GM21447 (cell line): ENCODE data around the gene IPPK.

ENCODE experiments used
- ATAC-seq: cut with Tn5 transposase; IDR thresholded peaks from one replicate; pipeline ENCODE4 v1.9.1; 2021; ENCODE audit not compliant: unreplicated experiment

The IPPK gene, protein sequence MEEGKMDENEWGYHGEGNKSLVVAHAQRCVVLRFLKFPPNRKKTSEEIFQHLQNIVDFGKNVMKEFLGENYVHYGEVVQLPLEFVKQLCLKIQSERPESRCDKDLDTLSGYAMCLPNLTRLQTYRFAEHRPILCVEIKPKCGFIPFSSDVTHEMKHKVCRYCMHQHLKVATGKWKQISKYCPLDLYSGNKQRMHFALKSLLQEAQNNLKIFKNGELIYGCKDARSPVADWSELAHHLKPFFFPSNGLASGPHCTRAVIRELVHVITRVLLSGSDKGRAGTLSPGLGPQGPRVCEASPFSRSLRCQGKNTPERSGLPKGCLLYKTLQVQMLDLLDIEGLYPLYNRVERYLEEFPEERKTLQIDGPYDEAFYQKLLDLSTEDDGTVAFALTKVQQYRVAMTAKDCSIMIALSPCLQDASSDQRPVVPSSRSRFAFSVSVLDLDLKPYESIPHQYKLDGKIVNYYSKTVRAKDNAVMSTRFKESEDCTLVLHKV

GRCh38 chr9:92669890-92670708, at the start of gene IPPK:
IPPK (minus strand) TSS chr9:92670131; CDS start chr9:92669988, 143 bp downstream.
- ATAC-seq, result peak; percentile 93

- ATAC-seq, result no peak
Observed at GRCh38 chr9:92719028-92719647, 49.2 kb upstream of the IPPK start.

DNA sequence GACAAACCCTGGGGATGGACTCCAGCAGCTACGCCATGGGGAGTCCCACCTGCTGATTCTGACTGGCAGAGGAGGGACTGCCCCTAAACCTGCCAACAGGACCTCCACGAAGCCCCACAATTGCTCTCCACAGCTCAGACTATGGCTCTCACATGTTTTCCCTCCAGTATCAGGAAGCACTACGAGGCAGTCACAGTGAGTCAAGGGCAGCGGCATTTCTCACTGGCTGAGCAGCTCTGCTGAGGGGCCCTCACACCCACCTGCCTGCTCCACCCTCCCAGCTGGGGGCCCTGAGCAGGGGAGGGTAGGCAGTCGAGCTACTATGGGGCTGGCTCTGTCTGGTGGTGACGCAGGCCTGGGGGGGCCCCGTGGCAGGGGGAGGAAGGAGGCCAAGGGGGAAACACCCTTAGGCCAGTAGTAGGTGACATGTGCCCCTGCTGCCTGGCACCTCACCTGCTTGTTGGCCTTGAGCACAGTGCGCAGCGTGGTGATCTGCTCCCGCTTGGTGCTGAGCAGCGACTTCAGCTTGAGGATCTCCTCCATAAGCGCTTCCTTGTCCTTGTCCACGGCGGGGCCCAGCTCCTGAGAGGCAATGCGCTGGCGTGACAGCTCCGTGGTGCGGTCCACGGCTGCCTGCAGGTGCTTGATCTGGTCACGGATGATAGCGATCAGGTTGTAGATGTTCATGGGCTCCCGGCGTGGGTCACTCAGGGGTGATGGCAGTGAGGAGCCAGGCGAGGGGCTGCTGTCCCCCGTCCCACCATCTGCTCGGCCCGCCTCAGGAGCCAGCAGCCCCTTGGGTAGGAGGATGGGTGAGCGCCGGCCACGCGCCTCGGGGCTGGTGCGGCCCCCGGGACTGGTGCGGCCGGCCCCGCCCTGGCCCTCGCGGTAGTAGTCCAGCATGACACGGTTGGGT, 48.4 kb upstream of the IPPK start:
- ATAC-seq, result no peak

DNA sequence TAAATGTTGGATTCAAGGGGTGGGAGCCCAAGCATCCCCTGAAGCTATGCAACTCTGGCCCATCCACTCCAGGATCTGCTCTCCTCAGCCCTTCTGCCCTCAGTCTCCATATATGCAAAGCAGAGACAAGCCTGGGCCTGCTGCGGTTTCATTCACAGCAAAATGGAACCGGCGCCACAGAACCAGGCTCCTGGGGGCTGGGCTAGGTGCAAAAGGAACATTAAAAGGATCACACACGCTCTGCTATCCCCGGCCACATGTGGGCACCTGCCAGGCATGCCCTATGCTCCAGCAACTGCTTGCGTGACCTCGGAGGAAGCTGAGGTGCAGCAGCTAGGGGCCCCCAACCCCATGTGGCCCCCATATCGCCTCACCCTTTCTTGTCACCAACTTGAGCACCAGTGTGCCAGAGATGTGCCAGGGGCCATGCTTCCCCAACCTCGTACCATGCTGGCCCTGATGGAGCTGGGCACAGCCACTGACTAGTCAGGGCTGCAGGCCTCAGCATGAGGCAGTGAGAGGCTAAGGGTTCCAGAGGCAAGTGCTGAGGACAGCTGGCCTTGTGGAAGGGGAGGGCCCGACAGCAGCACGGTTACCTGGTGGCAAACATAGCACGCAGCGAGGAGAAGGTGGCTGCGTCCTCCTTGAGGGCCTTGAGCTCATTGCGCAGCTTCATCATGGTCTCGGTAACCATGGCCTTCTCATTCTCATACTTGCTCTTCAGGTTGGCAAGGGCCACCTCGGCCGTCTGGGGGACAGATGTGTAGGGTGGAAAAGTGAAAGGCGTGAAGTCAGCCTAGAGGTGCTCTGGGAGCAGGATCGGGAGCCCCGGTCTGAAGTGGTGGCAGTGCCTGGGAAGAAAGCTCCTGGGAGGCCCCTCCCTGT, 47.5 kb upstream of the IPPK start:
- ATAC-seq, result no peak

GRCh38 chr9:92716557-92716956, 46.6 kb upstream of the IPPK start:
- no peak for ATAC-seq

- no peak for ATAC-seq
Observed at GRCh38 chr9:92715488-92716231, 45.7 kb upstream of the IPPK start.

DNA sequence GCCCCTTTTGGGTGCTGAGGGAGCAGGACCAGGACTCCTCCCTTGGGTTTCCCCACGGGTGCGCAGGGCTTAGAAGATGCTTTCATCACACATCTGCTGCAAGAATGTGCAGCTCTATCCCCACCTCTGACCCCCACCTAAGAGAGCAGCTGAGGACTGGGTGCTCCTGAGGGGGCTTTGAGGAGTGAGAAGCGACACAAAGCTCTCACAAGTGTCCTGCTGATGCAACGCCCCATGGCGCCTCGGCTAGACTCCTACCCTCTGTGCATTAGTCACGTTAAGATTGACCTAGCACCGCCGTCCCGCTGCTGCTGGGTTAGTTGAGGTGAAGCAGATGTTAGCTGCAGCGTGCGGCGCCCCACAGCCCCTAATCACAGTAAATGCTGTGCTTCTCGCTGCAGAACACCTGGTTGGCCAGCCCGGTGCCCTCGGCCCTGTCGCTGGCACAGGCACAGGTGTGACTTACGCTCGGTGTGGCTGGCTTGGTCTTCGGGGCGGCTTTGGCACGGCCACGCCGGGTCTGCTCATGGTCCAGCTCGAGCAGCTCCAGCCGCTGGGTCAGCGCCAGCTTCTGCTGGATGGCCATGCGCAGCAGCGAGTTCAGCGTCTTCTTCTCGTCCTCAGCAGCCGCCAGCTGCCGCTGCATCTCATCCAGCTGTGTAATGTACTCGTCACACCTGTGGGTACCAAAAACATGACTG, 45.0 kb upstream of the IPPK start:
- ATAC-seq, result no peak

DNA sequence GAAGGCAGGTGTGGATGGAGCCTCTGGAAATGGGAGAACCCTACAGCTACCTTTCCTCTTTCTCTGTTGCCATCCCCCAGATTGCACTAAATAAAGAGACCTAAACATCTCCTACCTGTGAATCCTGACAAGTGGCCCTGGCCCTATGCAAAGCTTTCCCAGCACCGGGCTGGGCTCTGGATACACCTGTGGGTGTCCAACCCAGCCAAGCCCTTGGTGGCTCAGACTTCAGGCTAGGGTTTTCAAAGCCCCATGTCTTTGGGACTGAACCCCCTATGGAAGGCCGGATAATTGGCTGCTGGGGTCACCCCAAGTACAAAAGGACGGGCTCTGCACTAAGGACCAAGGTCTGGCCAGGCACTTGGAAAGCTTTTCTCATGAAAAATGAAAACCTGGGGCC, 44.1 kb upstream of the IPPK start:
- no peak for ATAC-seq

DNA sequence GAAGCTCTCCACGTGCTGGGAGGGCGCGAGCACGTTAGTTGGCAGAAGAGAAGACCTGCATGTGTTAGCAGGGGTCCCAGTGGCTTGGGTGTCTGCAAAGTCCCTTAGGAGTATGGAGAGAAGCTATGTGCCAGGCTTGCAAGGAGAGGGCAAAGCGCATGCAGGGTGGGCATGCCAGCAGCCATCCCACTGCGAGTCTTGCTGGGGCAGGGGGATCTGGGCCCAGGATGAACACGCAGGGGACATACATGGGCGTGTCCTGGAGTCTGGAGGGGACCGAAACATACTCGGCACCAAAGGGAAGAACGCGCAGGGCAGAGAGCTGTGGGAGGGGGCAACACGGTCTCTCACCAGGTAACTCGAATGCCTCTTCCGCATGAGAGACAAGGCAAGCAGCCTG, 43.6 kb upstream of the IPPK start:
- ATAC-seq, result no peak

DNA sequence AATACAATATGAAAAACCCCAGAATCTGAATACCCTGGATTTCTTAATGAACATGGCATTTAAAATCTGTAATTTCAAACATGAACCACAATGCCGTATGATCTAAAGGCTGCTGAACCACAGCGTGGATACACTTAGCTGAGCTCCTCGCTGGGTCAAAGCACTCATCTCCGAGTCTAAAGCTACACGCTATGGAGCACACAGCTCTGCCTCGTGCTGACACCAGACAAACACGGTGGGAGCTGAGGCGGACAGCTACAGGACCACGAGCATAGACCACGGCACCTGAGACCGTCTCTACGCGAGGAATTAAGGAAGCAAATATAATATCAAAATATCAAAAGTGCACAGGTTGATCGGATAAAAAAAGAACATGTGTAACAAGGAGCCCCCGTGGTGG, 42.8 kb upstream of the IPPK start:
- ATAC-seq, result no peak

- ATAC-seq, result no peak
Observed at GRCh38 chr9:92711844-92712243, 41.9 kb upstream of the IPPK start.

- ATAC-seq, result no peak
Observed at GRCh38 chr9:92711146-92711545, 41.2 kb upstream of the IPPK start.

- no peak for ATAC-seq
Observed at GRCh38 chr9:92710368-92710767, 40.4 kb upstream of the IPPK start.

GRCh38 chr9:92709954-92710353, 40.0 kb upstream of the IPPK start:
- ATAC-seq, result no peak

DNA sequence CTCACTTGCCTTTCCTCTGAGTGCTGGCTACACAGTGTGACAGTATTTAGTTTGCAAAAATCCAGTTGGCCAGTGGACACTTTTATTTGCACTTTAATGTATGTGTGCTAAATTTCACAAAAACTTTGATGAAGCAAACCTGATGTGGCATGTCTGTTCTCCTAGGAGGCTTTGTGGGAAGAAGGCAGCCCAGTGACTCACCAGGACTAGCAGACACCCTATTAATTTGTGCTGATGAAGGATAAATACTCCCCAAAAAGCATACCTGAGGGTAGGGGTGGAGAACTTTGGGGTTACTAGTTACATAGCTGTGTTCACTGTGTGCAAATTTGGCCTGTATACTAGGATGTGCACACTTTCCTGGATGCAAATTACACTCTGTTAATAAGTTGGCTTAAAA, 39.3 kb upstream of the IPPK start:
- ATAC-seq, result no peak

GRCh38 chr9:92707530-92707929, 37.6 kb upstream of the IPPK start:
- ATAC-seq, result no peak

DNA sequence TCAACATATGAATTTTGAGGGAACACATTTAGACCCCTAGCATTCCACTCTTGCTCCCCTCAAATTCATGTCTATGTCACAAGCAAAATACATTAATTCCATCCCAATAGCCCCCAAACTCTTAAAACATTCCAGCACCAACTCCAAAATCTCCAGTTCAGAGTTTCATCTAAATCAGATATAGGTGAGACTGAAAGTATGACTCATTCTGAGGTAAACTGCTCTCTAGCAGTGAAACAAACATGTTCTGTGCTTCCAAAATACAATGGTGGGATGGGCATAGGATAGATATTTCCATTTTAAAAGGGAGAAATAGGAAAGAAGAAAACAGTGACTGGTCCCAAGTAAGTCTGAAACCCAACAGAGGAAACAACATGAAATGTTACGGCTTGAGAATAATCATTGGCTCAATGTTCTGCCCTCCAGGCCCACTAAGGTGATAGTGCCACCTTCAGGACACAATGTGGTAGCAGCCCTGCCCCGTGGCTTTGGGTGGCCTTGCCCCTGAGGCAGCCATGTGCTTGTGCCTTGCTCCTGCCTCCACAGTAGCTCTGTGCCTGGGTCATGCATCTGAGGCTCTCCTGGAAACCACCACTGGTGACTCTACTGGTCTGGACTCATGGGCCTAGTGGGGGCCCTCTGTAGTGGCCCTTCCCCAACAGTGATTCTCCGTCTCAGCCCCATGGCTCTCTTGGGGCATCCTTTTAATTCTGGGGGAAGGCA, 36.4 kb upstream of the IPPK start:
- no peak for ATAC-seq

DNA sequence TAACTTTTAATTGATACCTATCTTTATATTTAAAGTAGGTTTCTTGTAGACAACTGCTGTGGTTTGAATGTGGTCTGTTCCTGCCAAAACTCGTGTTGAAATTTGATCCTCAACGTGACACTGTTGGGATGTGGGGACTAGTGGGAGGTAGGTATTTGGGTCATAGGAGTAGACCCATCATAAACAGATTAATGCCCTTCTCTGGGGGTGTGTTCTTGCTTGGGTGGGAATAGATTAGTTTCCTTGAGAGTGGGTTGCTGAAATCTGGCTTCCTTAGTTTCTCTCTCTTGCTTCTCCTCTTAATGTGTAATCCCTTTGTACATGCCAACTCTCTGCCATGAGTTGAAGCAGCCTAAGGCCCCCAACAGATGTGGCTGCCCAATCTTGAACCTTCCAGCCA, 34.6 kb upstream of the IPPK start:
- ATAC-seq, result no peak
